Endometrium (tissue), 2 donors: ENCODE results near the gene UTP20.

Experiments
- FAIRE-seq: peaks from 2 replicates; lab custom pipeline; 2012; peaks lifted over from hg19 to GRCh38; lab: Jason Lieb, UNC
- donor health status: control.
- donor health status: control.

The UTP20 gene

DNA sequence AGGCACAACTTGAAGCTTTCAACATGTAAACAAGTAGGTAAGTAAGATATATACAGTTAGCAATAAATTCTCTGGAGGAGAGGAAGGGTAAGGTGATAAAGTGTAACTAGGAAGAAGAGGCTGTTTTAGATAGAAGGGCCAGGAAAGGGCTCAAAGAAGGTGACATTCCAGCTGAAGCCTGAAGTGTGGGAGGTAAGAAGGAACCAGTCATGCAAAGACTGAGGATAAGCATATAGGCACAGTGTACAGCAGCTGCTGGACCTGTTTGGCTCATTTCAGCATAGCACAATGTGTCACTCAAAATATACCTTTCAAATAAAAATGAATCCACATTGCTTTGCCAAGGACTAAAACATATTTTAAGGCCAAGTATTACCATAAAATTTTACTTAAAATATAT lies 156.2 kb downstream of the UTP20 start:
- FAIRE-seq = no peak
